NCI-H446 (cell line): Measurements from ENCODE around the gene SYNGAP1.

Source experiments
- DNase-seq, 2 experiments: peaks; one replicate each; lab custom pipeline; 2025; lab: John Stamatoyannopoulos, UW

SYNGAP1 gene

GRCh38 chr6:33438978-33439594 lies 19.2 kb downstream of the SYNGAP1 start:
- no peak for DNase-seq

GRCh38 chr6:33439956-33440648 lies 20.2 kb downstream of the SYNGAP1 start:
- DNase-seq: no peak

- DNase-seq: no peak
Measured at GRCh38 chr6:33440649-33441309, 20.9 kb downstream of the SYNGAP1 start.

GRCh38 chr6:33441457-33441856 lies 21.6 kb downstream of the SYNGAP1 start:
- DNase-seq: no peak

GRCh38 chr6:33442283-33442682 lies 22.4 kb downstream of the SYNGAP1 start:
- DNase-seq: no peak

DNA sequence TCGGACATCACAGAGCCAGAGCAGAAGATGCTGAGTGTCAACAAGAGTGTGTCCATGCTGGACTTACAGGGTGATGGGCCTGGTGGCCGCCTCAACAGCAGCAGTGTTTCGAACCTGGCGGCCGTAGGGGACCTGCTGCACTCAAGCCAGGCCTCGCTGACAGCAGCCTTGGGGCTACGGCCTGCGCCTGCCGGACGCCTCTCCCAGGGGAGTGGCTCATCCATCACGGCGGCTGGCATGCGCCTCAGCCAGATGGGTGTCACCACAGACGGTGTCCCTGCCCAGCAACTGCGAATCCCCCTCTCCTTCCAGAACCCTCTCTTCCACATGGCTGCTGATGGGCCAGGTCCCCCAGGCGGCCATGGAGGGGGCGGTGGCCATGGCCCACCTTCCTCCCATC lies 23.2 kb downstream of the SYNGAP1 start:
- no peak for DNase-seq

DNA sequence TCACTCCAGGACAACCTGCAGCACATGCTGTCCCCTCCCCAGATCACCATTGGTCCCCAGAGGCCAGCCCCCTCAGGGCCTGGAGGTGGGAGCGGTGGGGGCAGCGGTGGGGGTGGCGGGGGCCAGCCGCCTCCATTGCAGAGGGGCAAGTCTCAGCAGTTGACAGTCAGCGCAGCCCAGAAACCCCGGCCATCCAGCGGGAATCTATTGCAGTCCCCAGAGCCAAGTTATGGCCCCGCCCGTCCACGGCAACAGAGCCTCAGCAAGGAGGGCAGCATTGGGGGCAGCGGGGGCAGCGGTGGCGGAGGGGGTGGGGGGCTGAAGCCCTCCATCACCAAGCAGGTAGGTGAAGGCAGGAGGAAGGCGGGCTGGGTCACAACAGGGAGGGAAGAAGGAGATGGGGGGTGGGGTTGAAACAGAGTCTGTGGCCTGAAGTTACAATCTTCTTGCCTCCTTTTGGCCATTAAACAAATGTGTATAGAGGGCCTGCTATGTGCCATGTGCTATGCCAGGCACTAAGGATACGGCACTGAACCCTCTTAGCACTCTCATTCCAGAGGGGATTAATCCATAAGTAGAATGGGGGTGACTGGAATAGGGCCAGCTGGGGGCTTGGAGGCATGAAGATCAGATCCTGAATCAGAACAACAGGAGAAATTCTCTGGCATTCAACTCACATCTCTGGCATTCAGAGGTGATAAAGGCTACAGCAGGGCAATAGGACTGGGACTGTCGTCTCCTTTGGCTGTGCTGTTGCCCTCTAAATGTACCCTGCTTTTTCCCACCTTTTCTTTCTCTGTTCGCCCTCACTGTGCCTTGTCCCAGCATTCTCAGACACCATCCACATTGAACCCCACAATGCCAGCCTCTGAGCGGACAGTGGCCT lies 24.0 kb downstream of the SYNGAP1 start:
- DNase-seq: no peak

DNA sequence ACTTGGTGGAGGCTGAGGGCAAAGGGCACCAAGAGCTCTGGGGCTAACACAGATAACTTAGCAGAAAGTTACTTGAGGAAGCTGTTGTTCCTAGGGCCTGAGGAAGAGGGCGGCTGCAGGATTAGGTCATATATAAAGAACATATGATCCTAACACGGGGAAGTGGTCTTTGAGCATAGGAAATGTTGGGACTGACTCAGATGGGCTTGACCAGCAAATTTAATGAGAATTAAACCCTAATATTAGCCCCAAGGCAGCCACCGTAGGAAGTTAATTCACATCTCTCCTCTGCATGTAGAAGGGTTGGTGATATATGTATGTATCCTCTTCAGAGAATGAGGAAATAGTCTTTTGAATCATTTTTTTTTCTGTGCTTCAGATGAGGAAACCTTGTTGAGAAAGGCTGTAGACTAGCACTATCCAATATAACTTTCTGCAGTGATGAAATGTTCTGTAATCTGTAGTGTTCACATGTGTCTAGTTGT lies 25.3 kb downstream of the SYNGAP1 start:
- no peak for DNase-seq

DNA sequence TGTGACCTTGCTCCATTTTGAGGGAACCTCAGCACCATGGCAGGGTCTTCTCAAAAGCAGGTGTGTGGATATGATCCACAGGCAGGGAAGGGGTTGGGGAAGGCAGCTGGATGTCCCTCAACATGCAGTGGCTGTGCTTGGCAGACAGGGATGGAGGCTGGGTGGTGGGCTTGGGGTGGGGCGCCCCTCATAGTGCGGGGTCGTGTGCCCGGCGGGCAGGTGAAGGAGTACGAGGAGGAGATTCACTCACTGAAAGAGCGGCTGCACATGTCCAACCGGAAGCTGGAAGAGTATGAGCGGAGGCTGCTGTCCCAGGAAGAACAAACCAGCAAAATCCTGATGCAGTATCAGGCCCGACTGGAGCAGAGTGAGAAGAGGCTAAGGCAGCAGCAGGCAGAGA lies 26.5 kb downstream of the SYNGAP1 start:
- no peak for DNase-seq

DNA sequence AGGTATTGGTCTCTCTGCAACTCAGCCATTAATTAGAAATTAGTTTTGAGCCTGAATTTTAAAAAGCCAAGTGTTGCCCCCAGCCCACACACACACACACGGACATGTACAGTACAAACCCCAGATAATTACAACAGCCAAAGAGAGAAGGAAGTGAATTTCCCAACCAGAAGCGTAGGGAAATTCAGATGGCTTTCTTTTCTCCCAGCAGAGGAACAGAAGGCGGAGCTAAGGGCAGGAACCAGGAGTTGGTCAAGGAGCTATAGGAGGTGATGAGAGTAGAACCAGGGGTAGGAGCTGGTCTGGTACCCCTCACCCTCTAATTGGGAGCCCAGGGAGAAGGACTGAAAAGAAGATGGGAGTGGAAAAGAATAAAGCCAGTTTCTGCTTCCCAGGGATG lies 30.6 kb downstream of the SYNGAP1 start:
- no peak for DNase-seq

DNA sequence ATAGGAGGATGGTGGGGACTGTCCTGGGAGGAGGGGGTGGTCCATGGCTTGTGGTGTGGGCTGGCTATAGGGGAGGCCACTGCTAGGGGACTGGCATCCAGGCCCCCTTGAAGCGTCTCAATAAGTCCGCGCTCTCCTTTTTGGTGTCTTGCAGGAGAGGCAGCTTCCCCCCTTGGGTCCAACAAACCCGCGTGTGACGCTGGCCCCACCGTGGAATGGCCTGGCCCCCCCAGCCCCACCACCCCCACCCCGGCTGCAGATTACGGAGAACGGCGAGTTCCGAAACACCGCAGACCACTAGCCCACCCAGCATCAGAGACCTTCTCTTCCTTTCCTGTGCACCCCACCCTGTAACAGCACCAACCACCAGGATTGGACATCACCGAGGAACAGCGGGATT lies 31.7 kb downstream of the SYNGAP1 start:
- no peak for DNase-seq

- no peak for DNase-seq
Measured at GRCh38 chr6:33452496-33452895, 32.6 kb downstream of the SYNGAP1 start.

DNA sequence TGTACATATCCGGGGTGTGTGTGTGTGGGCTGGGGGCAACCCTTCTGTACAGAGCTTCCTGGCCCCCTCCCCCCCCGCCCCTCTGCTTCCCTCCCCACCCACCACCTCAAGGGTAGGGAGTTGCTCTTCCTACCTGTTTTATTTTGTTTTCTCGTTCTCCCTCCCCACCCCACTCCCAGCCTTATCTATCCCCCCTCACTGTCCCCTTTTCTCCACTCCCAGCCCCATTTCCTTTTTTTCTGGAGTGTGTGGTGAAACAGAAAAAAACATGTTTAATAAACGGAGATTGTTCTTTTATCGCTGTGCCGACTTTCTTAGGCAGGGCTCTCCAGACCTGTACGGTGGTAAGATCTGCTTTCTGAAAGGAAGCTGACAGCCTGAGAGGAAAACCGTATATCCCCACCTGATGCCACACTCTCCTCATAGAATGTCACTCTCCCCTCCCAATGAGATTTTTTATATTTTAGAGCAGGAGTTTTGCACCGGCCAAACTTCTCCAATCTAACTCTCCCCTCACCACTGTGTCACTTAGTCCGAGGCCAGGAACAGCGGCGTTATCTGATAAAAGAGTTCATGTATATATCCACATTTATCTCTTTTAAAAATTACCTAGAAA lies 33.6 kb downstream of the SYNGAP1 start:
- DNase-seq: no peak

DNA sequence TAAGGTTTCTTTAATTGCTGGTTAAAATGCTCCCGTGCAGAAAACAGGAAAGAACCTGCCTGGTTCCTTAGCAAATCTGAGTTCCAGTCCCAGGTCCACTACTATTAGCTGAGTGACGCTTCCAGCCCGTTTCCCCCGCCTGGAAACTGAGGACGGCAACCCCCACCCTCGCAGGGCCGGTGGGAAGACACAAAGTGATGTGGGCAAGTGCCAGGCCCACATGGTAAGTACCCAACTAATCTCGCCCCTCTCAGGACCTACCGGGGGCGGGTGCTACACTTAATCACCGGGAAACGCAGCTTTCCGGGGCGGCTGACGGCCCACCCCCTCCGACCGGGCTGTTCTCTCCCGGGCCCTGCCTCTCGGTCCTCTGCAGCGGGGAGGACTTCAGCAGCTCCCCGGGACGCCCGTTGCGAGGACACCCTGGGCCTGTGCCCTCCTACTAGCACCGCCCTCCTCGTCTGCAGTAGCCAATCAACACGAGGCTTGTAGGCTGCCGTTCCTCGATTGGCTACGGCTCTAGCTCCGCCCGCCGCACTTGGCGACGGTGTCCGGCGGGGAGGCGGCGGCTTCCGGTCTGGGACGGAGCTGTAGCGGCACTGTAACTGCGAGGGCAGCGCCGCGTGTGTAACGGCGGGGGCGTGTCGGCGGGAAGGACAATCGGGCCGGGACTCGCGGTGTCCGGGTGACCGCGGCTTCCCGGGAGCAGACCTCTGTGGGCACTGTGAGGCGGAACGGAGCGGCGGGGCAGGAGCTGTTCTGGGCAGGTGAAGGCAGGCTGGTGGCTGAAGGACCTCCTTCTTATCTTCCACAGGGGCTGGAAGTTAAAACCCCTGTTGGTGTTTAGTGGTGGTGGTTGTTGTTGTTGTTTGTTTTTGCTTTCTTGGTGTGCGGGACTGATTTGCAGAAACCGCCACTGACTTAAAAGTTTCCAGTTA lies 34.4 kb downstream of the SYNGAP1 start, which contains the start of gene ZBTB9:
Gene ZBTB9 (plus strand): TSS at position 568 of the 938 bp plus-strand sequence. CDS start 525 bp downstream, outside the sequence.
- DNase-seq: peak; percentile 76 to 97

GRCh38 chr6:33455051-33455450 lies 35.2 kb downstream of the SYNGAP1 start:
- DNase-seq: no peak

GRCh38 chr6:33456156-33456555 lies 36.3 kb downstream of the SYNGAP1 start:
- DNase-seq: no peak

DNA sequence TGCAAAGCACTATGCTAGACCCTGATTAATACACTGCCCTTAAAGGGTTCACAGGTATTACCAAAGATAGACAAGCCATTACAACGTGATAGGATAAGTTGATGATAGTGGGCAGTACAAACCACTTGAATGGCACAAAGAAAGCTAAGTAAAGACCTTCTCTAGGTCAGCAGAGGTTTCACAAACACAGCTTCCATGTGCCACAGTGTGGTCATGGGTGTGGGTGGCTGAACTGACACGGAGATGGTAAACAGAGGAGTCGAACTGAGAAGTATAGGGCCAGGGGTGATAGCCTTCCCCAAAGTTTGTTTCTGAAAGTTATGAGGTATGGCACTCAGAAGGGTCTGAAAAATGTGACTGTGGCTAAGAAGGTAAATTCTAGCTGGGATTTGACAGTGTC lies 38.8 kb downstream of the SYNGAP1 start:
- no peak for DNase-seq

DNA sequence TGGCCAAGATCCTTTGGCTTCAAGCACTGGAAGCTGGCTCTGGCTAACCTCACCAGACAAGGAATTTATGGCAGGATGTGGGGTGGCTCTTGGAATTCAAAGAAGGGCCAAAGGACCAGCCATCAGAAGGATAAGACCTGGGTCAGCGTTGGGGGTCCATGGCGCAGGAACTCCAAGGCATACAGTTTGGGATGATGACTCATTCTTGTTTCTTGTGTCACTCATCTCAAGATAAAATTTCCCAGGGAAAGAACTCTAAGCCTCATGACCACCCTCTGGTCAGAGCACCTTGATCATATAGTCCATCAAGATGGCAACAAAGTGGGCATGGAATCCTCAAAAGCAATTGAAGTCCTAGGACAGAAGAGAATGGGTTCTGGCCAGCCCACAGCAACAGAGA lies 39.4 kb downstream of the SYNGAP1 start:
- DNase-seq: no peak

GRCh38 chr6:33466075-33466735 lies 46.3 kb downstream of the SYNGAP1 start:
- no peak for DNase-seq

DNA sequence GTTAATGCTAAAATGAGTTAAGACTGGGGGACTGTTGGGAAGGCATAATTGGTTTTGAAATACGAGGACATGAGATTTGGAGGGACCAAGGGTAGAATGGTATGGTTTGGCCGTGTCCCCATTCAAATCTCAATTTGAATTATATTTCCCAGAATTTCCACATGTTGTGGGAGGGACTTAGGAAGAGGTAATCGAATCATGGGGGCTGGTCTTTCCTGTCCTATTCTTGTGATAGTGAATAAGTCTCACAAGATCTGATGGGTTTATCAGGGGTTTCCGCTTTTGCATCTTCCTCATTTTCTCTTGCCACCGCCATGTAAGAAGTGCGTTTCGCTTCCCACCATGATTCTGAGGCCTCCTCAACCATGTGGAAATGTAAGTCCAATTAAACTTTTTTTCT lies 47.2 kb downstream of the SYNGAP1 start:
- DNase-seq: no peak
